HCT116 (cell line): ENCODE measurements around the gene KYAT1. TPM values are rescaled to one million over a fixed set of nuclear protein-coding genes. Genes with fewer than 3 reads are reported as not detected.

Experiments used
- ATAC-seq: fragments of 200-7000 bp; cut with Tn5 transposase; 2 replicates; pipeline ENCODE4 v1.9.1; 2020; ENCODE audit warnings: mild to moderate bottlenecking, moderate library complexity
- BruUV-seq: library from RNA; stranded (reverse); fragments of 400-500 nt; replicated peaks from 2 replicates; lab custom pipeline; 2021; lab: Mats Ljungman, UMichigan
- CTCF ChIA-PET: fragments of 300-600 bp; sonication (Branson Sonifier 250); formaldehyde crosslinking; loops from one replicate; lab custom pipeline; 2021; ENCODE audit warnings: antibody characterized with exemption; lab: Charles Lee
- POLR2A ChIA-PET: fragments of 300-600, 350-600 bp; sonication (Branson Sonifier 250); formaldehyde crosslinking; loops from one replicate; lab custom pipeline; 2021; ENCODE audit warnings: antibody characterized with exemption; lab: Charles Lee
- RAD21 ChIA-PET, 2 experiments: fragments of 300-600 bp; sonication (Branson Sonifier 250); formaldehyde crosslinking; loops; one replicate each; lab custom pipeline; 2023; ENCODE audit warnings: low total read pairs in 2 of 2; ENCODE audit not compliant: uncharacterized antibody in 2 of 2, unreplicated experiment in 2 of 2, low non-redundant PET in 1 of 2; lab: Charles Lee
- DNase-seq: peaks from one replicate; pipeline ENCODE4 v3.0.0-alpha.2; 2010; ENCODE audit warnings: low read depth, low spot score
- H2AFZ ChIP-seq: fragments of 200-600 bp; shearing (Covaris generic), sonication (generic); 2 replicates; pipeline ENCODE4 v1.6.1; 2017; ENCODE audit warnings: low read depth, mixed run types, mixed read lengths, antibody characterized with exemption, low read length; ENCODE audit not compliant: poor library complexity, severe bottlenecking
- H3K27ac ChIP-seq: 2 replicates; pipeline ENCODE4 v1.5.1; 2012; ENCODE audit warnings: low read depth, low read length
- H3K27me3 ChIP-seq: fragments of 200-600 bp; sonication (generic); 2 replicates; pipeline ENCODE4 v1.6.1; 2016; ENCODE audit warnings: mixed run types, low read length, mixed read lengths; ENCODE audit not compliant: insufficient read depth
- H3K36me3 ChIP-seq, 2 experiments: fragments of 200-500 bp in 1 of 2; fragments of 200-600 bp in 1 of 2; sonication (Bioruptor generic) in 1 of 2; sonication (generic) in 1 of 2; 2 replicates each; pipeline versions ENCODE4 v1.5.1 to v1.6.1; 2014 to 2016; ENCODE audit warnings: low read length in 2 of 2, inconsistent platforms in 1 of 2, mixed read lengths in 1 of 2, mixed run types in 1 of 2; ENCODE audit not compliant: insufficient read depth in 2 of 2, control insufficient read depth in 1 of 2
- H3K4me1 ChIP-seq, 2 experiments: fragments of 200-600 bp in 1 of 2; sonication (generic) in 1 of 2; 2 replicates each; pipeline versions ENCODE4 v1.5.1 to v1.6.1; 2012 to 2017; ENCODE audit warnings: low read length in 2 of 2, inconsistent platforms in 1 of 2, mild to moderate bottlenecking in 1 of 2, mixed read lengths in 1 of 2, mixed run types in 1 of 2, moderate library complexity in 1 of 2; ENCODE audit not compliant: insufficient read depth in 2 of 2, control insufficient read depth in 1 of 2
- H3K4me2 ChIP-seq: fragments of 200-600 bp; sonication (generic); 2 replicates; pipeline ENCODE4 v1.6.1; 2017; ENCODE audit warnings: mixed run types, low read length, mixed read lengths
- H3K4me3 ChIP-seq, 2 experiments: fragments of 200-600 bp in 1 of 2; sonication (generic) in 1 of 2; replicated peaks in 1 of 2; 2 replicates each; pipeline ENCODE4 v1.5.1; 2011 to 2016; ENCODE audit warnings: low read length in 2 of 2, control low read depth in 1 of 2, low read depth in 1 of 2, mild to moderate bottlenecking in 1 of 2, mixed read lengths in 1 of 2, mixed run types in 1 of 2
- H3K79me2 ChIP-seq: fragments of 200-600 bp; sonication (generic); 2 replicates; pipeline ENCODE4 v1.6.1; 2017; ENCODE audit warnings: mild to moderate bottlenecking, mixed run types, low read length, moderate library complexity, mixed read lengths; ENCODE audit not compliant: insufficient read depth
- H3K9ac ChIP-seq: fragments of 200-600 bp; sonication (generic); 2 replicates; pipeline ENCODE4 v1.6.1; 2016; ENCODE audit warnings: low read length, mixed read lengths
- H3K9me2 ChIP-seq: fragments of 200-600 bp; sonication (generic), shearing (Covaris generic); 2 replicates; pipeline ENCODE4 v1.6.1; 2017; ENCODE audit warnings: mixed run types, mild to moderate bottlenecking, moderate library complexity; ENCODE audit not compliant: insufficient read depth
- H3K9me3 ChIP-seq, 2 experiments: fragments of 200-500 bp in 1 of 2; fragments of 200-600 bp in 1 of 2; sonication (Bioruptor generic) in 1 of 2; sonication (generic) in 1 of 2; 2 replicates each; pipeline ENCODE4 v1.6.1; 2014 to 2017; ENCODE audit warnings: low read length in 2 of 2, mixed read lengths in 2 of 2, inconsistent platforms in 1 of 2, low read depth in 1 of 2, mild to moderate bottlenecking in 1 of 2, mixed run types in 1 of 2, moderate library complexity in 1 of 2; ENCODE audit not compliant: control insufficient read depth in 1 of 2, insufficient read depth in 1 of 2
- H4K20me1 ChIP-seq: fragments of 200-600 bp; sonication (generic), shearing (Covaris generic); 2 replicates; pipeline ENCODE4 v1.6.1; 2017; ENCODE audit warnings: mixed run types, mild to moderate bottlenecking, moderate library complexity; ENCODE audit not compliant: insufficient read depth
- CEBPB ChIP-seq: IDR thresholded peaks from 2 replicates; pipeline ENCODE4 v1.6.1; 2012; ENCODE audit warnings: low read depth
- ELF1 ChIP-seq: IDR thresholded peaks from 2 replicates; pipeline ENCODE4 v1.6.1; 2012; ENCODE audit warnings: low read depth, borderline replicate concordance
- EZH2 ChIP-seq: fragments of 200-600 bp; sonication (generic); IDR thresholded peaks from 2 replicates; pipeline ENCODE4 v1.6.1; 2017; ENCODE audit warnings: antibody characterized with exemption, mixed run types
- EZH2phosphoT487 ChIP-seq: fragments of 200-600 bp; IDR thresholded peaks from 2 replicates; pipeline ENCODE4 v1.6.1; 2018; ENCODE audit warnings: antibody characterized with exemption, borderline replicate concordance
- JUND ChIP-seq: IDR thresholded peaks from 2 replicates; pipeline ENCODE4 v1.6.1; 2012
- RAD21 ChIP-seq: IDR thresholded peaks from 2 replicates; pipeline ENCODE4 v1.6.1; 2012; ENCODE audit warnings: low read depth, mild to moderate bottlenecking
- SIN3A ChIP-seq: IDR thresholded peaks from 2 replicates; pipeline ENCODE4 v1.6.1; 2012; ENCODE audit warnings: low read depth
- SRF ChIP-seq: IDR thresholded peaks from 2 replicates; pipeline ENCODE4 v1.6.1; 2012; ENCODE audit warnings: low read depth
- YY1 ChIP-seq: IDR thresholded peaks from 2 replicates; pipeline ENCODE4 v1.6.1; 2011; ENCODE audit warnings: low read length, low read depth, moderate library complexity, mild to moderate bottlenecking; ENCODE audit not compliant: insufficient replicate concordance; ENCODE audit errors: extremely low read depth
- ZFX ChIP-seq: fragments of 450-650 bp; IDR thresholded peaks from 2 replicates; pipeline ENCODE4 v1.6.1; 2017
- ZNF274 ChIP-seq: fragments of 200-500 bp; sonication (Bioruptor generic); IDR thresholded peaks from 2 replicates; pipeline ENCODE4 v1.6.1; 2014; ENCODE audit warnings: mild to moderate bottlenecking, low read depth, low read length, inconsistent platforms
- intact Hi-C: fragments of 100-400 bp; cut with micrococcal nuclease; formaldehyde crosslinking; loops from 2 replicates; pipeline ENCODE4 v1.10.0; 2022
- total RNA-seq: library from RNA; stranded (reverse); gene quantifications from one replicate; pipeline ENCODE4 v1.2.1, GENCODE V29; 2021; ENCODE audit not compliant: unreplicated experiment
- TF ChIP-seq, protein P1 (sequence below): IDR thresholded peaks from 2 replicates; pipeline ENCODE4 v1.6.1; 2012
- TF ChIP-seq, protein P2 (sequence below): IDR thresholded peaks from 2 replicates; pipeline ENCODE4 v1.6.1; 2012; ENCODE audit warnings: low read depth
- TF ChIP-seq, protein P3 (sequence below): IDR thresholded peaks from 2 replicates; pipeline ENCODE4 v1.6.1; 2012

Gene KYAT1
- total RNA-seq, 1 experiment from 2014 or later, result 10.1 TPM

DNA sequence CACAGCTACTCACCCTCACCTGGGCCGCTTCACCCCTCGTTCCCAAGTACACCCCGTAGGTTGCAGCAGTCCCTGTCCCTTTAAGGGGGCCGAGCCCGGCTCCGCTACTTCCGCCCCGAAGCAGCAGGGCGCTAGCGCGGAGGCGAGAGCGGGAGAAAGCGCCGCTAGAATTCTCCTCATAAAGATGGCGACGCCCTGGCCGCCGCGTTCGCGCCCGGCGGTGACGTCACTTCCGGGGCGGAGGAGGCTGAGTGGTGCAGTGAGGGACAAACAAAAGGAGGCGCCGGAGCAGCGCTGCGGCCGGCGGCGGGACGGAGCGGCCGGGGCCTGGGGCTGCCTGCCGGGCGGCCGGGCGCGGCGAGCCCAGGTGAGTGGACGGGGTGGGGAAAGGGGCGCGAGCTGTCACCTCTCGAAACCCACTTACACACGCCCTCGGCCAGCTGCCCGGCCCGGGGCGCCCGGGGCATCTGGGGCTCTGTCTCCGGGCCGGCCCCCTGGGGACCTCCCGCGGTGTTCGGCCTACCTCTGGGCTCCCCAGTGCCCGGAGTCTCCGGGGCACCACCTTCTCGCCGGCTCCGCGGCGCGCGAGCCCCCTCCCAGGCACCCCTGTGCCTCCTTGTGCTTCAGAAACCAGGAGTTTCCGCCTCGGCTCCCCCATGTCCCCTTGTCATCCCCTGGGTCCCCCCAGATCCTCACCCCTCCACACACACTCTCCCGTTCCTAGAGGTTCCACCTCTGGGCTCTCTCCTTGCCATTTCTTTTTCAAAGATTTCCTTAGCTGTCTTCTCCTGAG lies at the start of gene KYAT1, which contains the start of gene LRRC8A (continued):
- TF ChIP-seq YY1 (peak; percentile 98), RAD21 (no peak), ELF1 (no peak), ZFX (peak; percentile 83; the same call in 1 of the 2 replicates)

DNA sequence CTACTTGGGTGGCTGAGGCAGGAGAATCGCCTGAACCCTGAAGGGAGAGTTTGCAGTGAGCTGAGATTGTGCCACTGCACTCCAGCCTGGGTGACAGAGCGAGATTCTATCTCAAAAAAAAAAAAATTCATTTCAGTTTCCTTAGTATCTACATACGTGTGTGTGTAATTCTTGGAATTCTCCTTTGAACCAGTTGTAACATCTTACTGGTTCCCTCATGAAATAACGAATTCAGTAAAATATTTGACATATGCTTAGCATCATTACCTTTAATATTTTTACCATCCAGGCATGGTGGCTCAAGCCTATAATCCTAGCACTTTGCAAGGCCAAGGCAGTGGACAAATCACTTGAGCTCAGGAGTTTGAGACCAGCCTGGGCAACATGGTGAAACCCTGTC lies 47.8 kb upstream of the KYAT1 start:
- TF ChIP-seq YY1 (no peak), CEBPB (no peak), ELF1 (no peak), ZNF274 (no peak), EZH2phosphoT487 (no peak), JUND (no peak), EZH2 (no peak), SIN3A (no peak), SRF (no peak)
- TF ChIP-seq, protein P1, sequence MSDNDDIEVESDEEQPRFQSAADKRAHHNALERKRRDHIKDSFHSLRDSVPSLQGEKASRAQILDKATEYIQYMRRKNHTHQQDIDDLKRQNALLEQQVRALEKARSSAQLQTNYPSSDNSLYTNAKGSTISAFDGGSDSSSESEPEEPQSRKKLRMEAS, result no peak
- TF ChIP-seq, protein P2, sequence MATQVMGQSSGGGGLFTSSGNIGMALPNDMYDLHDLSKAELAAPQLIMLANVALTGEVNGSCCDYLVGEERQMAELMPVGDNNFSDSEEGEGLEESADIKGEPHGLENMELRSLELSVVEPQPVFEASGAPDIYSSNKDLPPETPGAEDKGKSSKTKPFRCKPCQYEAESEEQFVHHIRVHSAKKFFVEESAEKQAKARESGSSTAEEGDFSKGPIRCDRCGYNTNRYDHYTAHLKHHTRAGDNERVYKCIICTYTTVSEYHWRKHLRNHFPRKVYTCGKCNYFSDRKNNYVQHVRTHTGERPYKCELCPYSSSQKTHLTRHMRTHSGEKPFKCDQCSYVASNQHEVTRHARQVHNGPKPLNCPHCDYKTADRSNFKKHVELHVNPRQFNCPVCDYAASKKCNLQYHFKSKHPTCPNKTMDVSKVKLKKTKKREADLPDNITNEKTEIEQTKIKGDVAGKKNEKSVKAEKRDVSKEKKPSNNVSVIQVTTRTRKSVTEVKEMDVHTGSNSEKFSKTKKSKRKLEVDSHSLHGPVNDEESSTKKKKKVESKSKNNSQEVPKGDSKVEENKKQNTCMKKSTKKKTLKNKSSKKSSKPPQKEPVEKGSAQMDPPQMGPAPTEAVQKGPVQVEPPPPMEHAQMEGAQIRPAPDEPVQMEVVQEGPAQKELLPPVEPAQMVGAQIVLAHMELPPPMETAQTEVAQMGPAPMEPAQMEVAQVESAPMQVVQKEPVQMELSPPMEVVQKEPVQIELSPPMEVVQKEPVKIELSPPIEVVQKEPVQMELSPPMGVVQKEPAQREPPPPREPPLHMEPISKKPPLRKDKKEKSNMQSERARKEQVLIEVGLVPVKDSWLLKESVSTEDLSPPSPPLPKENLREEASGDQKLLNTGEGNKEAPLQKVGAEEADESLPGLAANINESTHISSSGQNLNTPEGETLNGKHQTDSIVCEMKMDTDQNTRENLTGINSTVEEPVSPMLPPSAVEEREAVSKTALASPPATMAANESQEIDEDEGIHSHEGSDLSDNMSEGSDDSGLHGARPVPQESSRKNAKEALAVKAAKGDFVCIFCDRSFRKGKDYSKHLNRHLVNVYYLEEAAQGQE, result no peak
- TF ChIP-seq, protein P3, sequence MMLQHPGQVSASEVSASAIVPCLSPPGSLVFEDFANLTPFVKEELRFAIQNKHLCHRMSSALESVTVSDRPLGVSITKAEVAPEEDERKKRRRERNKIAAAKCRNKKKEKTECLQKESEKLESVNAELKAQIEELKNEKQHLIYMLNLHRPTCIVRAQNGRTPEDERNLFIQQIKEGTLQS, result no peak
- H3K27me3 ChIP-seq, result no peaks in the 10 kb centered on the region
- POLR2A ChIA-PET, result no interaction called here
- H3K27ac ChIP-seq, result no peak overlapping the region
- H3K9ac ChIP-seq, result no peak overlapping the region
- no peaks in the 10 kb centered on the region for H4K20me1 ChIP-seq
- H3K4me2 ChIP-seq, result no peak overlapping the region
- no peak overlapping the region for H2AFZ ChIP-seq
- no peak for ATAC-seq
- no peaks in the 10 kb centered on the region for H3K79me2 ChIP-seq
- RAD21 ChIA-PET, result no interaction called here
- H3K9me2 ChIP-seq, result no peaks in the 10 kb centered on the region
- H3K4me3 ChIP-seq, result no peak overlapping the region
- no peaks in the 10 kb centered on the region for H3K9me3 ChIP-seq
- peaks cover 4 to 10% of the 10 kb centered on the region in 2 experiments; a peak in 3 of 4 replicates for H3K4me1 ChIP-seq
- intact Hi-C loops, result loop anchor here (5.0 kb wide), 1 partner anchor 282 kb away; no protein-coding TSS in a partner anchor
- no TSS peak for BruUV-seq
- H3K36me3 ChIP-seq, result no peaks in the 10 kb centered on the region
- no peak for DNase-seq
- CTCF ChIA-PET, result interaction anchor here (0.9 to 3.5 kb wide), 4 partner anchors 66 to 196 kb away, joined by 4 to 20 read pairs (median 10); partner anchors contain the start of gene ENDOG
